Motor neuron (in vitro differentiated cells): ENCODE data around the gene ARHGEF38. TPM values are rescaled to one million over a fixed set of nuclear protein-coding genes. Genes with fewer than 3 reads are reported as not detected.

Source experiments
- ATAC-seq, 8 experiments: fragments of 200-7000 bp; cut with Tn5 transposase; replicated peaks in 6 of 8; 2 replicates each; pipeline ENCODE4 v1.8.0; 2021; ENCODE audit warnings: mild to moderate bottlenecking in 8 of 8, moderate library complexity in 8 of 8
- H3K27ac ChIP-seq, 2 donors: fragments of 250-450 bp; sonication (Bioruptor Pico); 2 replicates each; pipeline ENCODE4 v1.9.0; 2021; ENCODE audit warnings: antibody characterized with exemption in 2 of 2, mild to moderate bottlenecking in 2 of 2, moderate library complexity in 1 of 2
- H3K4me1 ChIP-seq, 2 donors: fragments of 250-450 bp; sonication (Bioruptor Pico); replicated peaks in 1 of 2; 2 replicates each; pipeline ENCODE4 v1.6.1; 2021; ENCODE audit warnings: antibody characterized with exemption in 2 of 2, mild to moderate bottlenecking in 2 of 2, moderate library complexity in 1 of 2
- H3K4me3 ChIP-seq, 5 donors: fragments of 250-450 bp; sonication (Bioruptor Pico); 2 replicates each; pipeline ENCODE4 v1.9.0; 2021; ENCODE audit warnings: antibody characterized with exemption in 5 of 5, mild to moderate bottlenecking in 5 of 5, moderate library complexity in 4 of 5
- WGBS, 10 experiments: fragments of 450-650 bp; shearing (Covaris generic); methylation state at CpG; one replicate each; pipeline ENCODE4 v1.0.0; 2022; 5-methylcytosine and 5-hydroxymethylcytosine counted together
- in situ Hi-C, 9 experiments: fragments of 400-800 bp; cut with MboI; loops; one replicate each; pipeline ENCODE4 v1.15.0; 2021; ENCODE audit warnings: low sequenced_read_pairs in 9 of 9, low pct_unique_long_range_greater_than_20kb in 2 of 9; ENCODE audit not compliant: unreplicated experiment in 9 of 9
- total RNA-seq, 8 experiments: library from RNA; unstranded; fragments of 300-600 nt; gene quantifications; 2 replicates each; pipeline versions ENCODE4 v1.2.3 to v1.2.4, GENCODE V29; 2022

Gene ARHGEF38
- total RNA-seq, 8 experiments from 2014 or later = 0.05 to 0.69 (median 0.21) TPM

GRCh38 chr4:105542039-105542438 is 10.4 kb upstream of the ARHGEF38 start:
- no peak overlapping the region for H3K27ac ChIP-seq
- no peak for ATAC-seq
- peaks cover 9 to 43% of the 10 kb centered on the region in 2 donors for H3K4me1 ChIP-seq
- H3K4me3 ChIP-seq = no peak overlapping the region
- in situ Hi-C loops = loop anchor here in 1 of 9 experiments (25.0 kb wide), 1 partner anchor 120 kb away; no protein-coding TSS in a partner anchor
- 0 to 93% (median 86%) methylated on average over 1 to 3 of the region's 3 CpGs; no CpG with 5 or more reads in 1 of the 10 experiments for WGBS, 10 experiments

DNA sequence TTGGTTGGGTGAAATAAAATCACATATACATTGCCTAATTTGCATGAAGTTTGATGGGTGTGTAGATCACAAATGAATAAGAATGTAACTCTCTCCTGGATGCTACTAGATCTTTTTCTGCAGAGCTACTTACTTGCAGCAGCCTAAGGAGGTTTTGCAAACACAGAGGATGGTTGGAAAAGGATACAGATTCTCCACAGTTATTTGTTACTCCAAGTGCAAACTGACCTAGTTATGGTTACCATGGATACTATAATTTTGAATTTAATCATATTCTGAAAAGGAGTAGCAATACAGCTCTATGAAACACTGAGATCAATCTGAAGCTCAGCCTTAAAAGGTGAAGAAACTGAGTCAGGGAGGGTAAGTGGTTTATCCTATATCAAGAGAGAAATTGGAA is 9.1 kb upstream of the ARHGEF38 start:
- no peak overlapping the region for H3K27ac ChIP-seq
- no peak for ATAC-seq
- peaks cover 9 to 43% of the 10 kb centered on the region in 2 donors for H3K4me1 ChIP-seq
- in situ Hi-C loops = loop anchor here in 1 of 9 experiments (25.0 kb wide), 1 partner anchor 119 kb away; no protein-coding TSS in a partner anchor
- no peak overlapping the region for H3K4me3 ChIP-seq

GRCh38 chr4:105543881-105544280 is 8.5 kb upstream of the ARHGEF38 start:
- peak in 1 of 8 experiments; percentile 41 for ATAC-seq
- Histone ChIP-seq H3K27ac (peak overlapping the region in 1 of 2 donors; percentile 6), H3K4me1 (peaks cover 9 to 43% of the 10 kb centered on the region in 2 donors), H3K4me3 (no peak overlapping the region)
- in situ Hi-C loops = loop anchor here in 1 of 9 experiments (25.0 kb wide), 1 partner anchor 118 kb away; no protein-coding TSS in a partner anchor

DNA sequence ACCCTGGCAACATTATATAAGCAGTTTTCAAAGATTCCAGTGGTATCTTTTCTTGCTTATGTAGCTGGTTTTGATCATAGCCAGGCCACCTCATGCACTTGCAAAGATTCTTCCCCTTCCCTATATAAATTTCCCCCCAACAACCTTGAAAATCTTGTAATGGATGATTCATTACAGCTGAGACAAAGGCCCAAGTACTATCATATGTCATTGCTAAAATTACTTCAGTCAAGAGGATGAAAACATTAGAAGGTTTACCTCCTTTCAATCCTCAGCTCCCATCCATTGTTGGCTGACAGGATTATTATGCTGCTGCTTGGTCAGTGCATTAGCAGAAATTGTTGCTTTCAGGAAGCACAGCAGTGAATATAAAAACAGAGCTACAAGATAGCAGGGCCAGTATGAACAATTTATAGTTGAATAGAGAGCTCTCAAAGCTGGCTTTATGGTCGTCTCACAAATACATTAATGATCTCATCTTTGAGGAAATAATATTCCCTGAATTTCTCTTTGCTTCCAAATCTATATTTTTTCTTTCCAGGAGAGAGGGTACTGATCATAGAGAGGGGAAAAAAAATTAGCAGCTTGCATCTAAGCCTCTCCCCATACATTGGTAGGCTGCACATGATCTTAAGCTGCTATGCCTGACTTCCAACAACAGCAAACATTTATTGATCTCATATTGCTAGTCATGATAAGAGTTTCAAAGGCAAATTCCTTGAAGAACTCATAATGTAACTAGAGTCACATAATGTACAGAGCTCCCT is 7.7 kb upstream of the ARHGEF38 start:
- peak in 5 of 8 experiments; percentile 94 to 96 (median 94) for ATAC-seq
- peaks cover 9 to 43% of the 10 kb centered on the region in 2 donors for H3K4me1 ChIP-seq
- 0 to 60% (median 14%) methylated on average over 1 of the region's 1 CpG; no CpG with 5 or more reads in 3 of the 10 experiments for WGBS, 10 experiments
- H3K4me3 ChIP-seq = no peak overlapping the region
- in situ Hi-C loops = loop anchor here in 1 of 9 experiments (25.0 kb wide), 1 partner anchor 118 kb away; no protein-coding TSS in a partner anchor
- H3K27ac ChIP-seq = peak overlapping the region; percentile 33 to 67

DNA sequence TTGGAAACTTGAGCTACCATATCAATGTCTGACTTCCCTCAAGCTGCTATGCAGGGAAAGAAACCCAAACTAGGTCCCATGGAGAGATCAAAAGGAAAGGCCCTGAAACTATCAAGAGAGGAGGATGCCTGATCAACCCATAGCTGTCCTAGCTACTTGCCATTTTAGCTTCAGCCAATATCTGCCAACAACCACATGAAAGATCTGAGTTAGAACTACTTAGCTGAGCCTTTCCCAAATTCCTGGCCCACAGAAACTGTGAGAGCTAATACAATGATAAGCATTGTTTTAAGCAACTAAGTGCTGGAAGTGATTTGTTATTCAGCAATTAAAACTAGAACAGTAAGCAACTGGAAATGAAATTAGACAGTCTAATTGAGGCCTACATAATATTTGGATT is 6.3 kb upstream of the ARHGEF38 start:
- peak overlapping the region in 1 of 2 donors; percentile 67 for H3K27ac ChIP-seq
- no peak overlapping the region for H3K4me3 ChIP-seq
- ATAC-seq = no peak
- H3K4me1 ChIP-seq = peaks cover 12 to 51% of the 10 kb centered on the region in 2 donors
- in situ Hi-C loops = loop anchor here in 1 of 9 experiments (25.0 kb wide), 1 partner anchor 116 kb away; no protein-coding TSS in a partner anchor

DNA sequence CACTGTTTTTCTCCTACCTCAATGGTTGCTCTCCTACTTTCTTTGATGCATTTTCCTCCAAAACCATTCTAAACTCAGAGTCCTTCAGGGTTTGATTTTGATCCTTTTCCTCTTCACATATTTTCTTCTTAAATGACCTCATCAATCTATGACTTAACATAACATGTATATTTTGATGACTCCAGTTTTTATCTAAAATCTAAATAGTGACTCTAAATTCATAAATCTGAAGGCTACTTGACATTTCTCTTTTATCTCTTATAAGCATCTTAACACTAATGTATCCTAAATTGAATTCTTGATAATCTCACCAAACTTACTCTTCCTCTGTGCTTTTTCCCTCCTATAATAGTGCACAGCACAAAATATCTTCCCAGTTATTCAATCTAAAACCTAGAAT is 4.7 kb upstream of the ARHGEF38 start:
- peaks cover 20 to 61% of the 10 kb centered on the region in 2 donors for H3K4me1 ChIP-seq
- H3K4me3 ChIP-seq = no peak overlapping the region
- H3K27ac ChIP-seq = no peak overlapping the region
- in situ Hi-C loops = loop anchor here in 1 of 9 experiments (25.0 kb wide), 1 partner anchor 115 kb away; no protein-coding TSS in a partner anchor
- no peak for ATAC-seq

DNA sequence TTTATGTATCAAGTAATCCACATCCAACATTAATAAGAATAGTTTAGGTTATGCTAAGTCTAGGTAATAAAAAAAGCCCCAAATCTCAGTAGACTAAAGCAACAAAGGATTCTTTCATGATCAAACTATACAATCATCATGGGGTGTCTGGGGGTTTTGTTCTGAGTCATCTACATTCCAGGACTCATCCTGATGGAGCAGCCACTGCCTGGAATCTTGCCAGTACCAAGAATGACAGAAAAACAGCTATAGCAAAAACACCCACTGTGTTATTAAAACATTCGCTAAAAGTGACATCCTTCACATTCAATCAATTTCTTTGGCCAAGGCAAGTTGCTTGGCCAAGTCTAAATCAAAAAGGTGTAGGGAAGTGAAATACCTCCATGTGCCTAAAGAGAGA is 3.9 kb upstream of the ARHGEF38 start:
- H3K4me1 ChIP-seq = peaks cover 20 to 53% of the 10 kb centered on the region in 2 donors
- in situ Hi-C loops = loop anchor here in 1 of 9 experiments (25.0 kb wide), 1 partner anchor 114 kb away; no protein-coding TSS in a partner anchor
- no peak overlapping the region for H3K27ac ChIP-seq
- H3K4me3 ChIP-seq = no peak overlapping the region
- WGBS, 10 experiments = 86 to 100% (median 100%) methylated on average over 1 of the region's 1 CpG; no CpG with 5 or more reads in 3 of the 10 experiments
- no peak for ATAC-seq

GRCh38 chr4:105550641-105551040 is 1.8 kb upstream of the ARHGEF38 start:
- in situ Hi-C loops = no loop called here
- ATAC-seq = peak in 4 of 8 experiments; percentile 14 to 63 (median 32)
- 0 to 95% (median 36%) methylated on average over 2 to 3 of the region's 3 CpGs; no CpG with 5 or more reads in 3 of the 10 experiments for WGBS, 10 experiments

GRCh38 chr4:105555409-105555808 is 3.0 kb downstream of the ARHGEF38 start:
- Histone ChIP-seq H3K27ac (no peak overlapping the region), H3K4me1 (peaks cover 11 to 36% of the 10 kb centered on the region in 2 donors), H3K4me3 (no peak overlapping the region)
- in situ Hi-C loops = no loop called here
- peak in 4 of 8 experiments; percentile 26 to 40 (median 38) for ATAC-seq
- WGBS, 10 experiments = 17 to 100% (median 42%) methylated on average over 1 to 4 of the region's 4 CpGs; no CpG with 5 or more reads in 1 of the 10 experiments

More at GRCh38 chr4:105550641-105551040, 1.8 kb upstream of the ARHGEF38 start:
- H3K27ac ChIP-seq = no peak overlapping the region
- H3K4me1 ChIP-seq = peaks cover 11 to 40% of the 10 kb centered on the region in 2 donors
- H3K4me3 ChIP-seq = no peak overlapping the region

GRCh38 chr4:105556206-105556605 is 3.8 kb downstream of the ARHGEF38 start:
- no peak overlapping the region for H3K4me3 ChIP-seq
- WGBS, 10 experiments = 14 to 100% (median 95%) methylated on average over 1 of the region's 1 CpG; no CpG with 5 or more reads in 2 of the 10 experiments
- H3K27ac ChIP-seq = no peak overlapping the region
- peaks cover 8 to 28% of the 10 kb centered on the region in 2 donors for H3K4me1 ChIP-seq
- in situ Hi-C loops = no loop called here
- no peak for ATAC-seq

DNA sequence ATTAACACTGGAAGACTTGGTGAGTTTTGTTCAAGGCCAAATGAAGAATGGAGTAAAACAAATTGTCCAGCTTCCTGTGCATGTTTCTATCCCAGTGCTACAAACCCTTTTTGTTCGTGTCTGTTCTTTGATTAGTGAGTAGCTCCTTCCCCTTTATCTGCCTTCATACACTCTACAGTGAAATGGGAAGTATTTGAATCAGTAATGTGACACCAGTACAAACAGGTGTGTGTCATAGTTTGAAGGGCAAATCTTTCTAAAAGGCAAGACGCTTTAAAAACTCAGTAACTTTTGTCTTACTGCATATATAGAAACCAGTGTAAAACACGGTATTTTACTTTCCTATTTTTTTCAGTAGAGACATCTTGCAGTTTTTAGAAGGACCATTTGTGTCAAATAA is 5.9 kb downstream of the ARHGEF38 start:
- in situ Hi-C loops = no loop called here
- H3K4me1 ChIP-seq = peaks cover 0 to 15% of the 10 kb centered on the region in 2 donors
- no peak for ATAC-seq
- H3K4me3 ChIP-seq = no peak overlapping the region
- WGBS, 10 experiments = 0 to 78% (median 44%) methylated on average over 1 to 3 of the region's 3 CpGs; no CpG with 5 or more reads in 2 of the 10 experiments
- no peak overlapping the region for H3K27ac ChIP-seq

DNA sequence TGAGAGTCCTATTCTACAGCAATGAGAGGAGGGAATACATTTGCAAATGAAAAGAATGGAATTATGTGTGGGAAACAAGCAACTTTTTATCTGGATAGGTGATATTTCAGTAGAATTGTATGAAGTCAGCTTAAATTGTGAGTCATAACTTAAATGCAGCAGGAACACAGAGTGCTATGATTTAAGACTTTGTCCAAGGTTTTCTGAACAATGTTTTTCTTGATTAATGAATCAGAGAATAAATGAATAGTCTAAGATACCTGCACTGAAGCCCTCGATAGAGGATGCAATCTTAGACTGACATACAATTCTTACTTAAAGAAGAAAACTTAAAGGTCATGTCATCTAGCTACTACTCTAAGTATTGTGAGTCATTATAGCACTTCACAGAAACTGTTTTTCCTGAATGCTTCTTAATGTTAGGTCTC is 8.0 kb downstream of the ARHGEF38 start:
- peaks cover 0 to 9% of the 10 kb centered on the region in 2 donors for H3K4me1 ChIP-seq
- 0 to 71% (median 13%) methylated on average over 1 of the region's 1 CpG; no CpG with 5 or more reads in 2 of the 10 experiments for WGBS, 10 experiments
- H3K27ac ChIP-seq = no peak overlapping the region
- in situ Hi-C loops = no loop called here
- peak in 7 of 8 experiments; percentile 18 to 62 (median 46) for ATAC-seq
- H3K4me3 ChIP-seq = no peak overlapping the region

DNA sequence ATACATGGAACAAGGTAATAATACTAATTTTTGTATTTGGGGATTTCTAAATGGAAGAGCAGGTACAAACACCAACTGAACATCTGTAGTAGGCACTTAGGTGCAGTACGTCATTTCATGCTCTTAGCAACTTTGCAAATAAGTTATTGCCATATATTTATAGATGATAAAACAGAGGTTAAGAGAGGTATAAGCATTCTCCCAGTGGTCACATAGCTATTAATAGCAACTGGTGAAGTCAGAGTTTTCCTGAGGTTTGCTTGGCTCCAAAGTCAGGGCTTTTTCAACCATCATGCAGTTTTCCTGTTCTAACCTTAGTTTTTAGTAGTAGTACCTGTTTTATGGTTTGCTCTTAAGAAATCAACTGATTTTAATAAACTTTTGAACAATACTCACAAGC is 10.9 kb downstream of the ARHGEF38 start:
- H3K27ac ChIP-seq = no peak overlapping the region
- no peak for ATAC-seq
- peaks cover 0 to 12% of the 10 kb centered on the region in 2 donors for H3K4me1 ChIP-seq
- in situ Hi-C loops = no loop called here
- WGBS, 10 experiments = 36 to 100% (median 82%) methylated on average over 1 of the region's 1 CpG; no CpG with 5 or more reads in 4 of the 10 experiments
- no peak overlapping the region for H3K4me3 ChIP-seq
